WI38 (cell line): Measurements from ENCODE around the gene ZNF786.

ENCODE experiments used
- H3K4me3 ChIP-seq: 2 replicates; pipeline ENCODE4 v1.5.1; 2011; ENCODE audit warnings: low read depth, mild to moderate bottlenecking, control low read depth, low read length
- TF ChIP-seq, protein P1 (sequence below): IDR thresholded peaks from 2 replicates; pipeline ENCODE4 v1.5.1; 2012; ENCODE audit warnings: low read depth, mild to moderate bottlenecking, control low read depth, low read length

The ZNF786 gene

GRCh38 chr7:149090397-149091195 is at the start of gene ZNF786:
ZNF786 (minus strand) TSS chr7:149090718; CDS start chr7:149090640, 78 bp downstream.
- TF ChIP-seq, protein P1, sequence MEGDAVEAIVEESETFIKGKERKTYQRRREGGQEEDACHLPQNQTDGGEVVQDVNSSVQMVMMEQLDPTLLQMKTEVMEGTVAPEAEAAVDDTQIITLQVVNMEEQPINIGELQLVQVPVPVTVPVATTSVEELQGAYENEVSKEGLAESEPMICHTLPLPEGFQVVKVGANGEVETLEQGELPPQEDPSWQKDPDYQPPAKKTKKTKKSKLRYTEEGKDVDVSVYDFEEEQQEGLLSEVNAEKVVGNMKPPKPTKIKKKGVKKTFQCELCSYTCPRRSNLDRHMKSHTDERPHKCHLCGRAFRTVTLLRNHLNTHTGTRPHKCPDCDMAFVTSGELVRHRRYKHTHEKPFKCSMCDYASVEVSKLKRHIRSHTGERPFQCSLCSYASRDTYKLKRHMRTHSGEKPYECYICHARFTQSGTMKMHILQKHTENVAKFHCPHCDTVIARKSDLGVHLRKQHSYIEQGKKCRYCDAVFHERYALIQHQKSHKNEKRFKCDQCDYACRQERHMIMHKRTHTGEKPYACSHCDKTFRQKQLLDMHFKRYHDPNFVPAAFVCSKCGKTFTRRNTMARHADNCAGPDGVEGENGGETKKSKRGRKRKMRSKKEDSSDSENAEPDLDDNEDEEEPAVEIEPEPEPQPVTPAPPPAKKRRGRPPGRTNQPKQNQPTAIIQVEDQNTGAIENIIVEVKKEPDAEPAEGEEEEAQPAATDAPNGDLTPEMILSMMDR, result peak; percentile 92
- H3K4me3 ChIP-seq, result peak within 1 kb of the TSS; percentile 78

- H3K4me3 ChIP-seq, result no peak overlapping the region
- TF ChIP-seq, protein P1, result no peak
These were observed 45.6 kb upstream of the ZNF786 start for GRCh38 chr7:149136118-149136517.

DNA sequence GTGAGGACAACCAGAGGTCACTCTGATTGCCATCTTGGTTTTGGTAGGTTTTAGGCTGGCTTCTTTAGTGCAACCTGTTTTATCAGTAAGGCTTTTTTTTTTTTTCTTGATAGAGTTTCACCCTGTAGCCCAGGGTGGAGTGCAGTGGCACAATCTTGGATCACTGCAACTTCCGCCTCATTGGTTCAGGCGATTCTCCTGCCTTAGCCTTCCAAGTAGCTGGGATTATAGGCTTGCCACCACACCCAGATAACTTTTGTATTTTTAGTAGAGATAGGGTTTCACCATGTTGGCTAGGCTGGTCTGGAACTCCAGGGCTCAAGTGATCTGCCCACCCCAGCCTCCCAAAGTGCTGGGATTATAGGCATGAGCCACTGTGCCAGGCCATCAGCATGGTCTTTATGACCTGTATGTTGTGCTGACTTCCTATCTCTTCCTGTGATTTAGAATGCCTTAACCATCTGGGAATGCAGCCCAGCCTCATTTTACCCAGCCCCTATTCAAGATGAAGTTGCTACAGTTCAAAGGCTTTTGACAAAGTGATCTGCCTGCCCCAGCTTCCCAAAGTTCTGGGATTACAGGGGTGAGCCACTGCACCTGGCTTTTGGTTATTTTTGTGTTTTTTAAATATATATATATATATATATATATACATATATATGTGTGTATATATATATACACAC is 42.7 kb upstream of the ZNF786 start:
- TF ChIP-seq, protein P1, result no peak

GRCh38 chr7:149130572-149131198 is 40.2 kb upstream of the ZNF786 start:
- no peak overlapping the region for H3K4me3 ChIP-seq
- TF ChIP-seq, protein P1, result no peak

More for the DNA sequence above, 42.7 kb upstream of the ZNF786 start:
- H3K4me3 ChIP-seq, result no peak overlapping the region

- H3K4me3 ChIP-seq, result peak overlapping the region; percentile 91
- TF ChIP-seq, protein P1, result no peak
These were observed 36.2 kb upstream of the ZNF786 start for GRCh38 chr7:149126662-149127266.

DNA sequence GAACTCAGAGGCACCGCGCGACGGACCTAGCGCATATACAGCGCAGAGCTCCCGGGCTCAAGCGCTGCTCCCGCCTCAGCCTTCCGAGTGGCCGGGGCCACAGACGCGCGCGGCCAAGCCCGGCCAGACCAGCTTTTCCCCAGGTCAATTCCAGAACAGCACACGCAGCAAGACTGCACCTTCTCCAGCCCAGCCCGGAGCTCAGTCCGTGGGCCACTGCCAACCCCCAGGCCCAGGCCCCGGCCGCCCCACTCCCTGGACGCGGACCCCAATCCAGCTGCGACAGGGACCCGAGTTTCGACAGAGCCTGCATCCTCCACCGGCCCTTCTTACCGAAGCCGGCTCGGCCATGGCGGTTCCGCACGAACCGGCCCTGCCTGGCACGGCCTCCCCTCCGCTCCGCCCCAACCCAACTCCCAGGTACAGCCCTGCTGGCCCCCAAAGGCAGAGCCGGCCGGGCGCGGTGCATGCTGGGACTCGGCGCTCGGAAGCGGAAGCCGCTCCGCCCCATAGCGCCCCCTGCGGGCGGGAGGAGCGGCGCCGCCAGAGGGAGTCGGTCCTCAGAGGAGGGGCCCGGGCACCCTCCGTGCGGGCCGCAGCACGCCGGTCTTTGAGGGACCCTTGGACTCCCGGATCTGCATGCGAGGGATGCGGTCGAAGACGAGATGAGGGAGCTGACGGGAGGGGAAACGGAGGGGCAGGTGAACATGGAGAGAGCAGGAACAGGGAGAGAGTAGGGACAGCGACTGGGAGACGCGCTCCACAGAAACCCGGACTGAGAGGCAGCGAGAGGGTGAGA is 35.5 kb upstream of the ZNF786 start, which contains the start of gene ZNF425:
ZNF425 (minus strand) TSS at position 462 of the 799 bp plus-strand sequence; CDS start at position 351, 111 bp downstream.
- TF ChIP-seq, protein P1, result peak; percentile 91
- H3K4me3 ChIP-seq, result peak within 1 kb of the TSS; percentile 91
